Uterus (tissue), 2 donors: Measurements from ENCODE around the gene MACROD1.

Source experiments
- CTCF ChIP-seq, 4 experiments: fragments of 200-600 bp in 2 of 4; fragments of 450-650 bp in 2 of 4; sonication (generic) in 2 of 4; IDR thresholded peaks; one replicate each; pipeline ENCODE4 v1.5.1; 2016 to 2019; ENCODE audit warnings: antibody characterized with exemption in 4 of 4, mild to moderate bottlenecking in 2 of 4, moderate library complexity in 1 of 4
- POLR2A ChIP-seq, 2 donors: fragments of 450-650 bp; IDR thresholded peaks; one replicate each; pipeline ENCODE4 v1.6.1; 2016; ENCODE audit warnings: antibody characterized with exemption in 2 of 2, mild to moderate bottlenecking in 1 of 2, moderate library complexity in 1 of 2

GRCh38 chr11:63985812-63986155, 180.1 kb downstream of the MACROD1 start:
- no peak for TF ChIP-seq CTCF (IDR thresholded peaks at IDR 0.05)
- no peak for TF ChIP-seq POLR2A (IDR thresholded peaks at IDR 0.05)
